Neural progenitor cell (in vitro differentiated cells): ENCODE measurements around the gene MROH2A. TPM values are rescaled to one million over a fixed set of nuclear protein-coding genes. Genes with fewer than 3 reads are reported as not detected.
"Not testable (repeated sequence)": the region's sequence is repeated elsewhere in the genome, so short reads cannot be mapped to it uniquely, and the experiment has no call there.

Experiments
- DNase-seq: peaks from one replicate; pipeline ENCODE4 v3.0.0-alpha.2; 2016; ENCODE audit warnings: low spot score
- H2AFZ ChIP-seq: fragments of 200-600 bp; sonication (generic); replicated peaks from 2 replicates; pipeline ENCODE4 v1.6.1; 2016; ENCODE audit warnings: antibody characterized with exemption
- H3F3A ChIP-seq: fragments of 200-600 bp; sonication (generic); 2 replicates; pipeline ENCODE4 v1.6.1; 2016; ENCODE audit warnings: antibody characterized with exemption, low read depth
- H3K27ac ChIP-seq: fragments of 200-600 bp; sonication (generic); 2 replicates; pipeline ENCODE4 v1.5.1; 2016; ENCODE audit warnings: mild to moderate bottlenecking
- H3K27me3 ChIP-seq: fragments of 200-600 bp; sonication (generic); 2 replicates; pipeline ENCODE4 v1.6.1; 2016; ENCODE audit warnings: mild to moderate bottlenecking, moderate library complexity
- H3K36me3 ChIP-seq: fragments of 200-600 bp; sonication (generic); 2 replicates; pipeline ENCODE4 v1.5.1; 2016
- H3K4me1 ChIP-seq: fragments of 200-600 bp; sonication (generic); 2 replicates; pipeline ENCODE4 v1.6.1; 2016; ENCODE audit warnings: mixed run types
- H3K4me2 ChIP-seq: fragments of 200-600 bp; sonication (generic); 2 replicates; pipeline ENCODE4 v1.6.1; 2016
- H3K4me3 ChIP-seq: fragments of 200-600 bp; sonication (generic); 2 replicates; pipeline ENCODE4 v1.5.1; 2016
- H3K79me2 ChIP-seq: fragments of 200-600 bp; sonication (generic); 2 replicates; pipeline ENCODE4 v1.6.1; 2016; ENCODE audit warnings: low read depth
- H3K9ac ChIP-seq: fragments of 200-600 bp; sonication (generic); 2 replicates; pipeline ENCODE4 v1.6.1; 2016
- H3K9me3 ChIP-seq: fragments of 200-600 bp; sonication (generic); 2 replicates; pipeline ENCODE4 v1.5.1; 2016; ENCODE audit warnings: low read depth
- H4K20me1 ChIP-seq: fragments of 200-600 bp; sonication (generic); 2 replicates; pipeline ENCODE4 v1.6.1; 2016; ENCODE audit warnings: low read depth
- H3K27ac Mint-ChIP-seq: 3 replicates; pipeline ENCODE4 v1.8.0; 2021; ENCODE audit warnings: mixed read lengths
- H3K27me3 Mint-ChIP-seq: 2 replicates; pipeline ENCODE4 v1.8.0; 2022; ENCODE audit warnings: low read depth, mild to moderate bottlenecking, inconsistent platforms, moderate library complexity, mixed read lengths; ENCODE audit not compliant: insufficient read depth
- H3K36me3 Mint-ChIP-seq: 3 replicates; pipeline ENCODE4 v1.8.0; 2021; ENCODE audit warnings: mixed read lengths
- H3K4me1 Mint-ChIP-seq: 3 replicates; pipeline ENCODE4 v1.8.0; 2021; ENCODE audit warnings: mixed read lengths
- H3K4me3 Mint-ChIP-seq: 3 replicates; pipeline ENCODE4 v1.8.0; 2021; ENCODE audit warnings: mild to moderate bottlenecking, moderate library complexity, mixed read lengths
- H3K9me3 Mint-ChIP-seq: 3 replicates; pipeline ENCODE4 v1.8.0; 2020; ENCODE audit warnings: mixed read lengths
- CTCF ChIP-seq: fragments of 200-600 bp; sonication (generic); IDR thresholded peaks from 2 replicates; pipeline ENCODE4 v1.5.1; 2017; ENCODE audit warnings: antibody characterized with exemption, mild to moderate bottlenecking
- EZH2 ChIP-seq: fragments of 200-600 bp; sonication (generic); IDR thresholded peaks from 2 replicates; pipeline ENCODE4 v1.6.1; 2017; ENCODE audit warnings: antibody characterized with exemption, mild to moderate bottlenecking, moderate library complexity
- EZH2phosphoT487 ChIP-seq: fragments of 200-600 bp; sonication (generic); IDR thresholded peaks from 2 replicates; pipeline ENCODE4 v1.6.1; 2017; ENCODE audit warnings: antibody characterized with exemption
- total RNA-seq: library from RNA; depleted of rRNA; stranded (reverse); fragments of >200 nt; gene quantifications from 2 replicates; pipeline ENCODE4 v1.2.3, GENCODE V29; 2015; ENCODE audit warnings: low replicate concordance

The MROH2A gene
- total RNA-seq, 1 donor from 2014 or later, result not detected

DNA sequence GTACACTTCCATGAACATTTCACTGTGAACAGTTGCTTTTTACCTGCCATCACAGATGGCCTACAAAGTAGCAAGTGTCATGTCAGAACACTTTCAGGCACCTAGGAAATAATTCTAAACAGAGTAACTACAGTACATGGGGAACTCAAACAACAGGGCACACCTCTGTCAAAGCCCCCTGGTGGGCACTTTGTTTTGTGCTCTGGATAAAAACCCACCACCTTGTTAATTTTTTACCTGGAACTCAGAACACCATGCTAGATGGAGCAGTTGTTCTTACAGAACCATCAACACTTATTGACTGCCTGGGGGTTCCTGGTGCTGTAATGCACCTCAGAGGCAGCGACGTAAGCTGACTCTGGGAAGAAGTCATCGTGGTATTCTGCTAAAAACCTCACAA is 87.7 kb downstream of the MROH2A start:
- H3K9me3 Mint-ChIP-seq, result peaks cover 22% of the 10 kb centered on the region
- TF ChIP-seq EZH2phosphoT487 (no peak), CTCF (peak; percentile 42)
- peak; percentile 21 for DNase-seq

DNA sequence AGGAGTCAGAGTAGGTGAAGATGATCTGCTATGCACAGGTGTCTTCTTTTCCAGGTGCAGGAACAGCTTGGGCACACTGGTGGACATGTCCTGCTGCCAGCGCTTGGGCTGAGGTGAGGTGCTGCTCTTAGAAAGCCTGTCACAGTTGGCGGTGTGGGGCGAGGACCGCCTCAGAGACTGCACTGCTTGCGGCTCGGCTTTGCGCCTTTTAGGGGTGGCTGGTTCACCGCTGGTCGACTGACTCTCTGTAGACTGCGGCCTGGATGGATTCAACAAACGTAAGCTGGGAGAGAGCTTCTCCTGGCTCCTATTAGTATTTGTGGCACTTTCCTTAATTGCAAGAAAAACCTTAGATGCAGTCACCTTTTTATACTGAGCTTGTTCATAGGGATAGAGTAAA is 88.3 kb downstream of the MROH2A start:
- H3K79me2 ChIP-seq, result peaks cover 5% of the 10 kb centered on the region
- peaks cover 2% of the 10 kb centered on the region for H3K4me1 Mint-ChIP-seq
- H3K27ac ChIP-seq, result no peak overlapping the region
- no peak overlapping the region for H3K4me3 ChIP-seq
- no peaks in the 10 kb centered on the region for H4K20me1 ChIP-seq
- H3K4me2 ChIP-seq, result no peak overlapping the region
- H3K9me3 Mint-ChIP-seq, result peaks cover 22% of the 10 kb centered on the region
- no peak overlapping the region for H3K9ac ChIP-seq
- H3K4me1 ChIP-seq, result no peaks in the 10 kb centered on the region
- H3K27me3 Mint-ChIP-seq, result no peaks in the 10 kb centered on the region
- no peak for DNase-seq
- no peak overlapping the region for H3K4me3 Mint-ChIP-seq
- H3K9me3 ChIP-seq, result peaks cover 10% of the 10 kb centered on the region
- peaks cover 6% of the 10 kb centered on the region for H3K36me3 Mint-ChIP-seq
- H3K27ac Mint-ChIP-seq, result no peak overlapping the region
- no peaks in the 10 kb centered on the region for H3K36me3 ChIP-seq
- H3K27me3 ChIP-seq, result peaks cover 23% of the 10 kb centered on the region
- no peak overlapping the region for H2AFZ ChIP-seq
- TF ChIP-seq EZH2 (no peak), EZH2phosphoT487 (no peak)
- peaks cover 3% of the 10 kb centered on the region for H3F3A ChIP-seq

More for the DNA sequence above, 87.7 kb downstream of the MROH2A start:
- Mint-ChIP-seq H3K4me3 (peak overlapping the region; percentile 5), H3K27ac (no peak overlapping the region), H3K36me3 (peaks cover 6% of the 10 kb centered on the region), H3K27me3 (no peaks in the 10 kb centered on the region), H3K4me1 (peaks cover 2% of the 10 kb centered on the region)
- no peaks in the 10 kb centered on the region for H4K20me1 ChIP-seq
- H3K9me3 ChIP-seq, result peaks cover 10% of the 10 kb centered on the region
- H2AFZ ChIP-seq, result no peak overlapping the region
- H3F3A ChIP-seq, result peaks cover 3% of the 10 kb centered on the region
- peak overlapping the region; percentile 52 for H3K4me2 ChIP-seq
- no peaks in the 10 kb centered on the region for H3K4me1 ChIP-seq
- peaks cover 5% of the 10 kb centered on the region for H3K79me2 ChIP-seq
- H3K9ac ChIP-seq, result no peak overlapping the region
- no peak overlapping the region for H3K4me3 ChIP-seq
- no peak overlapping the region for H3K27ac ChIP-seq
- H3K36me3 ChIP-seq, result no peaks in the 10 kb centered on the region
- H3K27me3 ChIP-seq, result peaks cover 17% of the 10 kb centered on the region

- no peaks in the 10 kb centered on the region for H3K4me1 ChIP-seq
- Mint-ChIP-seq H3K27me3 (no peaks in the 10 kb centered on the region), H3K27ac (peak within 1 kb of the TSS; percentile 83), H3K36me3 (peaks cover 6% of the 10 kb centered on the region), H3K4me3 (peak within 1 kb of the TSS; percentile 81), H3K4me1 (peaks cover 2% of the 10 kb centered on the region), H3K9me3 (peaks cover 22% of the 10 kb centered on the region)
- H3K27me3 ChIP-seq, result peaks cover 39% of the 10 kb centered on the region
- H3K27ac ChIP-seq, result no peak within 1 kb of the TSS
- no peak within 1 kb of the TSS for H3K9ac ChIP-seq
- H3K4me2 ChIP-seq, result peak within 1 kb of the TSS; percentile 72
- H3F3A ChIP-seq, result peaks cover 3% of the 10 kb centered on the region
- H3K36me3 ChIP-seq, result no peaks in the 10 kb centered on the region
- H3K4me3 ChIP-seq, result peak within 1 kb of the TSS; percentile 53
- H2AFZ ChIP-seq, result peak within 1 kb of the TSS; percentile 96
- H4K20me1 ChIP-seq, result no peaks in the 10 kb centered on the region
- DNase-seq, result peak; percentile 81
- TF ChIP-seq EZH2phosphoT487 (no peak), CTCF (no peak), EZH2 (no peak)
- H3K9me3 ChIP-seq, result peaks cover 10% of the 10 kb centered on the region
- H3K79me2 ChIP-seq, result peaks cover 5% of the 10 kb centered on the region
Measured at GRCh38 chr2:233867993-233868532, 89.9 kb downstream of the MROH2A start, which contains the start of gene MSL3B. TSS of gene MSL3B (minus strand) at chr2:233868386.

- H3K4me3 Mint-ChIP-seq, result no peak overlapping the region
- Histone ChIP-seq H3K79me2 (peaks cover 5% of the 10 kb centered on the region), H3K9me3 (peaks cover 10% of the 10 kb centered on the region), H3K4me3 (no peak overlapping the region), H2AFZ (no peak overlapping the region), H3K4me2 (no peak overlapping the region), H3K4me1 (no peaks in the 10 kb centered on the region), H3K27ac (no peak overlapping the region), H3K9ac (no peak overlapping the region), H3F3A (peaks cover 3% of the 10 kb centered on the region), H3K27me3 (peaks cover 59% of the 10 kb centered on the region), H3K36me3 (no peaks in the 10 kb centered on the region), H4K20me1 (no peaks in the 10 kb centered on the region)
- peaks cover 24% of the 10 kb centered on the region for H3K9me3 Mint-ChIP-seq
- peaks cover 2% of the 10 kb centered on the region for H3K4me1 Mint-ChIP-seq
- H3K27ac Mint-ChIP-seq, result no peak overlapping the region
- H3K36me3 Mint-ChIP-seq, result peaks cover 6% of the 10 kb centered on the region
- H3K27me3 Mint-ChIP-seq, result no peaks in the 10 kb centered on the region
- TF ChIP-seq EZH2phosphoT487, result no peak
- TF ChIP-seq EZH2, result no peak
- TF ChIP-seq CTCF, result no peak
- DNase-seq, result no peak
Measured at GRCh38 chr2:233871432-233871831, 93.3 kb downstream of the MROH2A start.

- not testable (repeated sequence) for H3K9ac ChIP-seq, H3K36me3 ChIP-seq, H3K4me1 ChIP-seq, H3K4me3 ChIP-seq, H4K20me1 ChIP-seq, H3K36me3 Mint-ChIP-seq, H3K4me2 ChIP-seq, H3K27ac Mint-ChIP-seq, H3K4me3 Mint-ChIP-seq, H3K27ac ChIP-seq, H3K79me2 ChIP-seq, H3K27me3 Mint-ChIP-seq, H3K4me1 Mint-ChIP-seq, H3F3A ChIP-seq, DNase-seq
- peaks cover 10% of the 10 kb centered on the region for H3K9me3 ChIP-seq
- H2AFZ ChIP-seq, result peak overlapping the region; percentile 9
- H3K27me3 ChIP-seq, result peaks cover 62% of the 10 kb centered on the region
- peaks cover 21% of the 10 kb centered on the region for H3K9me3 Mint-ChIP-seq
Measured at GRCh38 chr2:233872125-233872524, 94.0 kb downstream of the MROH2A start.
